GM23248 (cell line): ENCODE measurements around the gene PRMT1.

Experiments
- EZH2 ChIP-seq: fragments of 200-600 bp; sonication (generic); IDR thresholded peaks from 2 replicates; pipeline ENCODE4 v1.6.1; 2018; ENCODE audit warnings: antibody characterized with exemption, mild to moderate bottlenecking; ENCODE audit not compliant: insufficient read depth, poor library complexity, severe bottlenecking
- EZH2phosphoT487 ChIP-seq: fragments of 200-600 bp; sonication (generic); IDR thresholded peaks from 2 replicates; pipeline ENCODE4 v1.6.1; 2018; ENCODE audit warnings: antibody characterized with exemption, moderate library complexity, mild to moderate bottlenecking, low read depth; ENCODE audit not compliant: insufficient read depth

DNA sequence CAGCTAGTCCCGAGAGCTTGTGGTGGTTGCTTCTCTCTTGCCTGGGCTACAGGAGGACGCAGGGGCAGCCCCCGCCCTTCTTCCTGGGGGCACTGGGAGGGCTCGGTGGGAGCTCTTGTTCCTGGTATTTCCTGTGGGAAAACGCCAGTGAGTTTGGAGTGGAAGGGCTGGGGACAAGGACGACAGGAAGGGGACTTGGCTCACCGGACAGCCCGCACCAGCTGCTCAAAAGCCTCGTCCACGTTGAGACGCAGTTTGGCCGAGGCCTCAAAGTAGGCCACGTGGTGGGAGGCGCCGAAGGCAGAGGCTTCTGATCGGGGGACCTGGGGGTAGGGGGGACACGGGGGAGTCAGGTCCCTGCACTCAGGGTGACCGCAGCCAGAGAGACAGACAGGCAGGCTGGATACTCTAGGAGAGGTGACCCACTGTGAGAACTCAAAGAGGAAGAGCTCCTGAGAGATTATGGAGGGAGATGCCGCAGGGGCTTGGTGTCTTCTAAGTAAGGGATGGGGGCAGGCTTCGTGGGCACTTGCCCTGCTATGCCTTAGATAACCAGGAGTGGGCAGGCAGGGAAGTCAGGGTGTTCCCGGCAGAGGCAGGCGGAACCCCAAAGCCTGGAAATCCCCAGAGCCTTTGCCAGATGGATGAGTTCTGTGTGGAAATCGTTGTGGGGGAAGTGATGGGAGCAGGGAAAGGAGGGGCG is 41.4 kb upstream of the PRMT1 start:
- TF ChIP-seq EZH2phosphoT487 (no peak), EZH2 (no peak)
